Measurements from ENCODE around the gene SIRPG.
"Not testable (repeated sequence)": the region's sequence is repeated elsewhere in the genome, so short reads cannot be mapped to it uniquely, and the experiment has no call there.

SIRPG gene

GRCh38 chr20:1657556-1658334 is at the start of gene SIRPG:
Gene SIRPG, minus strand, starts transcription at chr20:1657779. Its CDS starts 65 bp downstream, at chr20:1657714.
- Histone ChIP-seq H3K36me3 (ENCODE audit: control insufficient read depth, insufficient read depth, low read length) (no peaks in the 10 kb centered on the region), H3K4me3 (replicated peaks; ENCODE audit: low read depth, low read length) (no peak within 1 kb of the TSS), H3K27me3 (replicated peaks; ENCODE audit: control insufficient read depth, insufficient read depth, low read length) (no peaks in the 10 kb centered on the region; the same call in 1 of the 2 replicates)
- TF ChIP-seq CTCF (IDR thresholded peaks at IDR 0.05; ENCODE audit: insufficient read depth, low read length, poor library complexity, severe bottlenecking): no peak
- no peak for DNase-seq (ENCODE audit: extremely low read depth, insufficient read length)

GRCh38 chr20:1706887-1707286 is 49.3 kb upstream of the SIRPG start:
- H3K4me3 ChIP-seq (replicated peaks; ENCODE audit: low read depth, low read length); H3K27me3 ChIP-seq (replicated peaks; ENCODE audit: control insufficient read depth, insufficient read depth, low read length); H3K36me3 ChIP-seq (ENCODE audit: control insufficient read depth, insufficient read depth, low read length); DNase-seq (ENCODE audit: extremely low read depth, insufficient read length): not testable (repeated sequence)

- no peaks in the 10 kb centered on the region; the same call in 1 of the 2 replicates for H3K27me3 ChIP-seq (replicated peaks; ENCODE audit: control insufficient read depth, insufficient read depth, low read length)
- DNase-seq (ENCODE audit: extremely low read depth, insufficient read length): no peak
- no peaks in the 10 kb centered on the region for H3K36me3 ChIP-seq (ENCODE audit: control insufficient read depth, insufficient read depth, low read length)
- TF ChIP-seq CTCF (IDR thresholded peaks at IDR 0.05; ENCODE audit: insufficient read depth, low read length, poor library complexity, severe bottlenecking): no peak
- no peak overlapping the region for H3K4me3 ChIP-seq (replicated peaks; ENCODE audit: low read depth, low read length)
These were observed 48.5 kb upstream of the SIRPG start for GRCh38 chr20:1706079-1706478.

- no peak for DNase-seq (ENCODE audit: extremely low read depth, insufficient read length)
- no peaks in the 10 kb centered on the region; the same call in none of the 2 replicates for H3K27me3 ChIP-seq (replicated peaks; ENCODE audit: control insufficient read depth, insufficient read depth, low read length)
- TF ChIP-seq CTCF (IDR thresholded peaks at IDR 0.05; ENCODE audit: insufficient read depth, low read length, poor library complexity, severe bottlenecking): no peak
- H3K4me3 ChIP-seq (replicated peaks; ENCODE audit: low read depth, low read length): no peak overlapping the region
- no peaks in the 10 kb centered on the region for H3K36me3 ChIP-seq (ENCODE audit: control insufficient read depth, insufficient read depth, low read length)
These were observed 45.3 kb upstream of the SIRPG start for GRCh38 chr20:1702855-1703254.

GRCh38 chr20:1702328-1702727 is 44.7 kb upstream of the SIRPG start:
- no peak overlapping the region for H3K4me3 ChIP-seq (replicated peaks; ENCODE audit: low read depth, low read length)
- DNase-seq (ENCODE audit: extremely low read depth, insufficient read length): no peak
- H3K27me3 ChIP-seq (replicated peaks; ENCODE audit: control insufficient read depth, insufficient read depth, low read length): no peaks in the 10 kb centered on the region; the same call in none of the 2 replicates
- H3K36me3 ChIP-seq (ENCODE audit: control insufficient read depth, insufficient read depth, low read length): no peaks in the 10 kb centered on the region
- no peak for TF ChIP-seq CTCF (IDR thresholded peaks at IDR 0.05; ENCODE audit: insufficient read depth, low read length, poor library complexity, severe bottlenecking)

GRCh38 chr20:1700990-1701389 is 43.4 kb upstream of the SIRPG start:
- H3K36me3 ChIP-seq (ENCODE audit: control insufficient read depth, insufficient read depth, low read length): no peaks in the 10 kb centered on the region
- TF ChIP-seq CTCF (IDR thresholded peaks at IDR 0.05; ENCODE audit: insufficient read depth, low read length, poor library complexity, severe bottlenecking): no peak
- no peak for DNase-seq (ENCODE audit: extremely low read depth, insufficient read length)
- no peaks in the 10 kb centered on the region; the same call in none of the 2 replicates for H3K27me3 ChIP-seq (replicated peaks; ENCODE audit: control insufficient read depth, insufficient read depth, low read length)
- H3K4me3 ChIP-seq (replicated peaks; ENCODE audit: low read depth, low read length): no peak overlapping the region
